Activated naive CD8-positive, alpha-beta T cell treated with anti-CD3 and anti-CD28 coated beads for 36 hours (primary cell): ENCODE measurements around the gene NAMPT. TPM values are rescaled to one million over a fixed set of nuclear protein-coding genes. Genes with fewer than 3 reads are reported as not detected.
A peak's percentile ranks its signal among the peaks of the same experiment; 100 is the strongest.

Source experiments
- DNase-seq: peaks from one replicate; pipeline ENCODE4 v3.0.0; 2021
- H3K27ac Mint-ChIP-seq: one replicate; pipeline ENCODE4 v1.8.0; 2022; ENCODE audit warnings: mild to moderate bottlenecking, moderate library complexity, mixed read lengths
- H3K27me3 Mint-ChIP-seq: one replicate; pipeline ENCODE4 v1.8.0; 2022; ENCODE audit warnings: mild to moderate bottlenecking, mixed read lengths
- H3K36me3 Mint-ChIP-seq: one replicate; pipeline ENCODE4 v1.8.0; 2021; ENCODE audit warnings: mild to moderate bottlenecking, mixed read lengths
- H3K4me1 Mint-ChIP-seq: one replicate; pipeline ENCODE4 v1.8.0; 2021; ENCODE audit warnings: mixed read lengths
- H3K4me3 Mint-ChIP-seq: one replicate; pipeline ENCODE4 v1.8.0; 2022; ENCODE audit warnings: mild to moderate bottlenecking, moderate library complexity, mixed read lengths
- H3K9me3 Mint-ChIP-seq: one replicate; pipeline ENCODE4 v1.8.0; 2022; ENCODE audit warnings: mixed read lengths
- total RNA-seq, 2 experiments: library from RNA; stranded (reverse); gene quantifications; one replicate each; pipeline ENCODE4 v1.2.3, GENCODE V29; 2021

Gene NAMPT
- total RNA-seq, 2 experiments from 2014 or later, result 590 to 613 TPM

DNA sequence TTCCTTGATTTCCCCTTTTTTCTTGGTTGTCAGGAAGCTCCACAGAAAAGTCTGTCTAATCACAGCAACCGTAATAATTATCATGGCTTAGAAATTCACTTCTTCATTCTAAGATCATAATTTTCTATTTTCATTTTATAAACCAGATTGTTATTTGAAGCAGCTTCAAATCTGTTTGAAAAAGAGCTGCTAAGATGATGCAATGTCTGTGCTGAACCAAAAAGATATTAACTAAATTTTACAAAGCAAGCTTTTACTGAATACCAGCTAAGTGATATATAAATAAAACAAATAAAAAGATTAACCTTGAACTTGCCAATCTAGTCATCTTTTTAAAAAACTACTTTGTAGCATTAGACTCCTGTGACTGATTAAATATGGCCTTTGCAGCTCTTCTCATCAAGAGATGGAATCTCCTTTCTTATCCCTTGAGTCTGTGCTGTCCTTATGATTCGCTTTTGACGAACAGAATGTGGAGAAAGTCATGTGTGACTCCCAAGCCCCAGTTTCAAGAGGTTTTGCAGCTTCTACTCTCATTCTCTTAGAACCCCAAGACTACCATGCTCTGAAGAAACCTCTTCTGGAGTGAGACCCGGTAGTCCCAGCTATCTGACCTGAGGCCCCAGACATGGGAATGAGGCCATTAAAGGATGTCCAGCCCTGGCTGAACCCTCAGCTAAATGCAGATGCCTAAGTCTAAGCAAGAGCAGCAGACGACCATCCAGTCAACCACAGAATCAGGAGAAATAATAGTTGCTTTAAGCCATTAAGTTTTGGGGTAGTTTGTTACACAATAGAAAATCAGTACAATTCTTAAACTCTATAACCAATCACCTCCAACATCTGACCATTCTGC is 14.4 kb downstream of the NAMPT start:
- Mint-ChIP-seq H3K27me3 (no peaks in the 10 kb centered on the region), H3K4me3 (no peak overlapping the region), H3K36me3 (peaks cover 69% of the 10 kb centered on the region), H3K27ac (peak overlapping the region; percentile 46), H3K4me1 (peaks cover 24% of the 10 kb centered on the region), H3K9me3 (no peaks in the 10 kb centered on the region)
- no peak for DNase-seq

DNA sequence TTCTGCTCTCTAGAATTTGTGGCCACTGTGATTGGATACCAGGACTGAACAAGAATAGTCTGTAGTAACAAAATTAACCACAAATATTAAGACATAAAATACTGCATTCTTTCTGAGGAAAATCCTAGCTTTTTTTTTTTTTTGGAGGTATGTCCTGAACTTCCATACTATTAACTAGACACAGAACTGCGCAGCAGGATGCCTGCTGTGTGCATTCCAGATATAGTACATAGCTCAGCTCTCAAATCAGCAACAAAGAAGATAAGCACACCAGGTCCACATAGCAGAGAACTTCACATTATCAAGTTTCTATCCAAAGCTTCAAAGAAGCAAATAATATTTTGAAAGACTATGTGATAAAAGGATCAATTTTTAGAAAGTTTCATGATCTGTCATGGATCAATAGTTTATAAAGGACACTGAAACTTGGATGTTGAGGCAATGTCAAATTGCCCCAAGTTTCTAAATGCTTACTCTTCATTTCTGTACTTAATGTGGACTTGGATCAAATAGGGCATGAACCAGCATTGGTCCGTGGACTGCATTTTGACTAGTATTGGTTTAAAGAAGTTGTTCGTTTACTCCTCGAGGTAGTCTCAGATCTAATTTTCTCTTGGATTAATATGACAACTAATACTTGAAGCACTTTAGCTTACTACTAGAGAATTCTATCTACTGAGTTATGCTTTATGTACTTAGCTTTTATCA is 15.4 kb downstream of the NAMPT start:
- Mint-ChIP-seq H3K27ac (no peak overlapping the region), H3K27me3 (no peaks in the 10 kb centered on the region), H3K9me3 (no peaks in the 10 kb centered on the region), H3K4me3 (no peak overlapping the region), H3K36me3 (peaks cover 66% of the 10 kb centered on the region), H3K4me1 (peaks cover 23% of the 10 kb centered on the region)
- no peak for DNase-seq

DNA sequence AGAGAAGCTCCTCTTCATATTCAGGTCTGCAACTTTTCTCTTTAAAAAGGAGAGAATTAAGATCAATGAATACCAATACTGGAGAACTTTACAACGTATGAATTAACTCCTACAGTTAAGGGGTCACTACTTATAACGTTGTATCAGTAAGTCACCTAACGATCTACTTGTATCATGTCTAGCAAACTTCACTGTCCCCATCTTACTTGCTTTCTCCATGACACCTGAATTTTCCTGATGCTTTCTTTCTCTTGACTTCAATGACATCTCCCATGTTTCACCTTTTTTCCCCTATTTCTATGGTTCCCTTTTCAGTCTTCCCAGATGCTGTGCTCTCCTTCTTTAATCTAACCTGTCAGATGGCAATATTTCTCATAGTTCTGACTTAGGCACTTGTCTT is 19.6 kb downstream of the NAMPT start:
- Mint-ChIP-seq H3K27me3 (no peaks in the 10 kb centered on the region), H3K4me1 (peaks cover 38% of the 10 kb centered on the region), H3K4me3 (no peak overlapping the region), H3K36me3 (peaks cover 73% of the 10 kb centered on the region), H3K9me3 (no peaks in the 10 kb centered on the region), H3K27ac (no peak overlapping the region)
- no peak for DNase-seq

DNA sequence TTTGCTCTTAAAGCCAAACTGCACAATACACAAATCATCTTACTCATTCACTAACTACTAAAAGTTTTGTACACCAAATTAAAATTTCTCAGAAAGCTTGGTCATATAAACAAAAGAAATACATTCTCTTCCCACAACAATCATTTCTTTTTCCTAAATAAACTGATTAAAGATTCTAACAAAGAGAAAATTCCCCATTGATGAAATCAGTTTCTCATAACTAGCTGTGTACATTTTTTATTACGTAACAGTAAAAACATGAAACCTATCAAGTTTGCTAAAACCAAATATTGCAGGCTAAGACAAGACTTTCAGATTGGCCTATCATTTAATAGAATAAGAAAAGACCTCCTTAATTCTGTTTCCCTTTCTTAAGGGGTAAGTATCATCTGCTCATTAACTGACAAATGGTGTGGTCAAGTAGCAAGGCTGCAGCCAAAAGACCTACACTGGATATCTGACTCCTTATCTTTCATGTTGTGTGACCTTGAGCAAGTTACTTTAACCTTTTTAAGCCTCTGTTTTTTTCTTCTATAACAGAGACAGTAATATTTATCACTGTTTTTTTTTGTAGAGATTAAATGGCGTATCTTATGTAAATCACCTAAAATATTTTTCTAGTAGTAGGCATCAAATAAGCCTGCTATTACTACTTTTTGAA is 22.4 kb downstream of the NAMPT start:
- no peak for DNase-seq
- peaks cover 46% of the 10 kb centered on the region for H3K4me1 Mint-ChIP-seq
- no peaks in the 10 kb centered on the region for H3K9me3 Mint-ChIP-seq
- no peaks in the 10 kb centered on the region for H3K27me3 Mint-ChIP-seq
- H3K27ac Mint-ChIP-seq, result peak overlapping the region; percentile 38
- peaks cover 81% of the 10 kb centered on the region for H3K36me3 Mint-ChIP-seq
- H3K4me3 Mint-ChIP-seq, result no peak overlapping the region

DNA sequence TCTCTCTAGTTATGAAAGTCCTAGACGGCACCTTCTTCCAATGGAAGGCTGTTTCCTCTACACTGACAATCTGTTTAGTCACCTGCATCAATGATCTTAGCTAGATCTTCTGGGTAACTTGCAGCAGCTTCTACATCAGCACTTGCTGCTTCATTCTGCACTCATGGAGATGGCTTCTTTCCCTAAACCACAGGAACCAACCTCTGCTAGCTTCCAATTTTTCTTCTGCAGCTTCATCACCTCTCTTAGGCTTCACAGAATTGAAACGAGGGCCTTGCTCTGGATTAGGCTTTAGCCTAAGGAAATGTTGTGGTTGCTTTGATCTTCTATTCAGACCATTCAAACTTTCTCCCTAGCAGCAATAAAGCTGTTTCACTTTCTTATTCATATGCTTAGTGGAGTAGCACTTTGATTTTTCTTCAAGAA is 24.6 kb downstream of the NAMPT start:
- H3K4me1 Mint-ChIP-seq, result peaks cover 55% of the 10 kb centered on the region
- no peaks in the 10 kb centered on the region for H3K27me3 Mint-ChIP-seq
- peak overlapping the region; percentile 74 for H3K27ac Mint-ChIP-seq
- no peak for DNase-seq
- H3K36me3 Mint-ChIP-seq, result peaks cover 85% of the 10 kb centered on the region
- no peak overlapping the region for H3K4me3 Mint-ChIP-seq
- no peaks in the 10 kb centered on the region for H3K9me3 Mint-ChIP-seq

DNA sequence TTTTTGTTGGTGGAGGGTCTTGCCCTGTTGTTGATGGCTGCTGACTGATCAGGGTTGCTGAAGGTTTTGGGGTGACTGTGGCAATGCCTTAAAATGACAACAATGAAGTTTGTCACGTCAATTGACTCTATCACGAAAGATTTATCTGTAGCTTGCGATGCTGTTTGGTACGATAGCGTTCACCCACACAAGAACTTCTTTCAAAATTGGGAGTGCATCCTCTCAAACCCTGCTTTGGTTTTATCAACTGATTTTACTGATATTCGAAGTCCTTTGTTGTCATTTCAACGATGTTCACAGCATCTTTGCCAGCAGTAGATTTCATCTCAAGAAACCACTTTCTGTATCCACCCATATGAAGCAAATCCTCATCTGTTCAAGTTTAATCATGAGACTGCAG is 26.0 kb downstream of the NAMPT start:
- Mint-ChIP-seq H3K27me3 (no peaks in the 10 kb centered on the region), H3K4me3 (no peak overlapping the region), H3K4me1 (peaks cover 56% of the 10 kb centered on the region), H3K36me3 (peaks cover 89% of the 10 kb centered on the region), H3K9me3 (no peaks in the 10 kb centered on the region), H3K27ac (peak overlapping the region; percentile 27)
- no peak for DNase-seq

DNA sequence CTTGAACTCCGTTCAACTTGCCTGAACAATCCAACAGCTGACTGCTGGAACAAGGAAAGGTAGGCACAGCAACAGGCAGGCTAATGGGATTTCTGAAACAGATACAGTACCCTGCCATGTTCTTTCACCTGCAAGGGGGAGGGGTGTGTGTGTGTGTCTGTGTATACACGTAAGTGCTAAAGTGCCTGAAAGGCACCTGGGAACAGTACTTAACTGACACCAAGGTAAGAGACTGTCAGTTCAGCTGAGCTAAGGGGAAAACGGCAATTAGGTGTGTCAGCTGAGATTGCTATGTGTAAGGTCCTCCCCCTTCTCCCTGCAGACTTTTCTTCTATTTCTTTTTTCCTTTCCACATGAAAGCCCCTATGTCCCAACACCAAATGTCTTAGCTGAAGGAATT is 27.0 kb downstream of the NAMPT start:
- DNase-seq, result no peak
- Mint-ChIP-seq H3K27ac (no peak overlapping the region), H3K36me3 (peaks cover 90% of the 10 kb centered on the region), H3K9me3 (peaks cover 1% of the 10 kb centered on the region), H3K27me3 (no peaks in the 10 kb centered on the region), H3K4me3 (no peak overlapping the region), H3K4me1 (peaks cover 48% of the 10 kb centered on the region)

DNA sequence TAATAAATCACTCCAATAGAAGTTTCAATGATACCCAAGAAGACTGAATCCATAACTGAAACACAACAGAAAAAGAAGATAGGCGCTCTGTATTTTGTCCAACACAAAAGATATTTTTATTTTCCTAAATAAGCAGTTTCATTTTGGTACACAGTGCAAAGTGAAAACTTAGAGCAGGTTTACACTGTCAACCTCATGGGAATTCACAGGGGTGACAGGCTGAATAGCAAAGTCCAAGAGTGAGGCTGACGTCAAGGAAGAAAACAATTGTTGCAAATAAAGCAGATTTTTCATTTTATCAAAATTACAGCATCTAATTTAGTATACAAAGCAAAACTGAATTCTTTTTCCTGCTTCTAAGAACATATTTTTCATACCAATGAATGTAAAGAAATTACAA is 28.6 kb downstream of the NAMPT start:
- Mint-ChIP-seq H3K4me1 (peaks cover 40% of the 10 kb centered on the region), H3K27ac (no peak overlapping the region), H3K9me3 (peaks cover 1% of the 10 kb centered on the region)

DNA sequence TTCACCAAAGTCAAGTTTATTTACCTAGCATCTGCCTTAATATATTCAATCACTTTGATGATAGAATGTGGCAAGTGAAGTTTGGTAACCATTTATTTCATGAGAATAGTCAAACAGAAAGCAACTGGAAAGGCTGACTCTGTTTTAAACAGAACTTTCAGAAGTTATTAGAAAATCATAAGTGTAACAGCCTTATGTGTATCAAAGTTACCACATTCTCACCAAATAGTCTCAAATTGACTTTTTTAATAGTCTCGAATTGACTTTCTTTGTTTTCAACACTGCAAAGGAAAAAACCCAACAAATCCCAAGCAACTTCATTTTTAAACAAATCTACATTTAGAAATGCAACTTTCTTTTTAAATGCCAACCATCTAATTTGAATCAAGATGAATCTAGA is 29.5 kb downstream of the NAMPT start:
- H3K27ac Mint-ChIP-seq, result no peak overlapping the region
- peaks cover 31% of the 10 kb centered on the region for H3K4me1 Mint-ChIP-seq
- H3K4me3 Mint-ChIP-seq, result no peak overlapping the region
- DNase-seq, result no peak
- H3K36me3 Mint-ChIP-seq, result peaks cover 88% of the 10 kb centered on the region
- peaks cover 1% of the 10 kb centered on the region for H3K9me3 Mint-ChIP-seq
- H3K27me3 Mint-ChIP-seq, result no peaks in the 10 kb centered on the region

More for the DNA sequence above, 28.6 kb downstream of the NAMPT start:
- Mint-ChIP-seq H3K27me3 (no peaks in the 10 kb centered on the region), H3K4me3 (no peak overlapping the region), H3K36me3 (peaks cover 92% of the 10 kb centered on the region)
- no peak for DNase-seq

DNA sequence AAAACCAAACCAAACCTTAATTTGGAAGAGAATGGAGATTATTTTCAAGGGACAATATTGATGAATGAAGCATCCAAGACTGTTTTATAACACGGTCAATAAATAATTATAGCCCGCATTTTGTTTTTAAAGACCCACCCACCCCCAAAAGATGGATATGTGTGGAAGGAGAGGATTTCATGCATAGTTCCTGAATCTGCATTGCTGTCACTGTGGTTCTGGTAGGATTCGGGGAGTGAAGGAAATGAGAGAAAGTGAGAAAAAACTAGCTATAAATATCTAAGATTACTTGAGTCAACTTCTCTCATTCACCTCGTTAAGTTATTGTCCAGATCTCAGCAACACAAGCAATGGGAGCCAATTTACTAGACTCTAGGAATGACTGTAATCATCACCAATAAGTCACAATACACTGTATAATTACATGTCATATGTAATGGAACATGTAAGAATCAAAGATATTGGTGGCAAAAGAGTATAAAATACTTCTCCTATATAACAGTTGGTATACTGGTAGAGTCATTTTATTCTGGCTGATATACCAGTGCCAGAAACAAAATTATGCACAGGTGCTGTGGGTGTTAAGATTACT is 30.2 kb downstream of the NAMPT start:
- H3K27me3 Mint-ChIP-seq, result no peaks in the 10 kb centered on the region
- H3K27ac Mint-ChIP-seq, result no peak overlapping the region
- H3K9me3 Mint-ChIP-seq, result peaks cover 1% of the 10 kb centered on the region
- DNase-seq, result no peak
- H3K36me3 Mint-ChIP-seq, result peaks cover 83% of the 10 kb centered on the region
- no peak overlapping the region for H3K4me3 Mint-ChIP-seq
- peaks cover 27% of the 10 kb centered on the region for H3K4me1 Mint-ChIP-seq

DNA sequence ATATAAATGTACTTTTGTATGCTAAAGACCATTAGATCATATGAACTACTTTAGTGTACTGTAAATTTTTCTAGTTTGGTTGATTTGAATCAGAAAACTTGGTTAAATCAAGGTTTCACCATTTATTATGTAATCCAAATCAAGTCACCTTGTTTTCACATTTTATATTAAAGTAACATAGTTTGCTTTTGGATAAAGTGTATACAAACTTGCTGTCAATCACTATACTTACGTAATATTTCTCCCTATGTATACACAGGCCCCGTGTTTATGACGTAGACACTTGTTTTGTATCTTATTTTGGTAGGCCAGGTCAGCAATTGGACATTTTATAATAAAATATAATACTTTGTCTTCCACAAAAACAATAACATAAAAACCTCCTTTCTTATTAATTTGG is 32.2 kb downstream of the NAMPT start:
- Mint-ChIP-seq H3K27ac (no peak overlapping the region), H3K9me3 (peaks cover 13% of the 10 kb centered on the region), H3K36me3 (peaks cover 82% of the 10 kb centered on the region), H3K4me3 (no peak overlapping the region), H3K27me3 (no peaks in the 10 kb centered on the region), H3K4me1 (peaks cover 18% of the 10 kb centered on the region)
- DNase-seq, result no peak

DNA sequence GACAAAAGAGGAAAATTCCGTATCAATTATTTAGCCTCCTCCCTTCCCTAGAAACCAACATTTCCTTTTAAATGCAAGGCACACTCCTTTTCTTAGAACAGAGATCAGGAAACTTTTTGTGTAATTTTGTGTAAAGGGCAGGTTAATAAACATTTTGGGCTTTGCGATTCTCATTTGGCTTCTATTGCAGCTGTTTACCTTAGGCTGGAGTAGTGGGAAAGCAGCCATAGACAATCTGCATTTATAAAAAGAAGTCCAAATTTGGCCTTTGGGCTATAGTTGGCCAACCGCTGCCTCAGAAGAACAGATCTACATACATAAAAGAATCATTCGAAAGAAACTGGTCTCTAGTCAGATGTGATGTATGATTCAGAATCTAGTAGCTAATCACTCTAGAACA is 35.3 kb downstream of the NAMPT start:
- Mint-ChIP-seq H3K9me3 (peaks cover 22% of the 10 kb centered on the region), H3K27ac (no peak overlapping the region), H3K4me1 (peaks cover 4% of the 10 kb centered on the region), H3K4me3 (no peak overlapping the region), H3K27me3 (no peaks in the 10 kb centered on the region), H3K36me3 (peaks cover 65% of the 10 kb centered on the region)
- no peak for DNase-seq

DNA sequence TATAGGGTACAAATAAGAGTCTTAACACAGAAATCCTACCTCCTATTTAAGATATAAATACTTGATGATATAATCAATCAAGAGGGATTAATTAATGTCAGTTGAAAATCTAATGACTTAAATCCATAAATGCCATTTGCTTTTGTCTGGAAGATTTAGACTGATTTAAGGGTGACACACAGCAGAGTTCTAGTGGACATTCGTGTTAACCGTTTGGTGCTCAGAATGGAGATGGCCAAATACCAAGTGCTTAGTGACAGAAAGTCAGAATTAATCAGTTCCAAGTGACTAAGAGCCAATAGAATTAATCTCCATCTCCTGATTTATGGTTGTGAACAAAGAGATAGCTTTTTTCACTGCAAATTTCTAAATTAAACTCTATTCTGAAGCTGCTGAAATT is 36.2 kb downstream of the NAMPT start:
- H3K4me3 Mint-ChIP-seq, result no peak overlapping the region
- H3K27me3 Mint-ChIP-seq, result no peaks in the 10 kb centered on the region
- peaks cover 60% of the 10 kb centered on the region for H3K36me3 Mint-ChIP-seq
- no peak for DNase-seq
- no peak overlapping the region for H3K27ac Mint-ChIP-seq
- peaks cover 29% of the 10 kb centered on the region for H3K9me3 Mint-ChIP-seq
- no peaks in the 10 kb centered on the region for H3K4me1 Mint-ChIP-seq

DNA sequence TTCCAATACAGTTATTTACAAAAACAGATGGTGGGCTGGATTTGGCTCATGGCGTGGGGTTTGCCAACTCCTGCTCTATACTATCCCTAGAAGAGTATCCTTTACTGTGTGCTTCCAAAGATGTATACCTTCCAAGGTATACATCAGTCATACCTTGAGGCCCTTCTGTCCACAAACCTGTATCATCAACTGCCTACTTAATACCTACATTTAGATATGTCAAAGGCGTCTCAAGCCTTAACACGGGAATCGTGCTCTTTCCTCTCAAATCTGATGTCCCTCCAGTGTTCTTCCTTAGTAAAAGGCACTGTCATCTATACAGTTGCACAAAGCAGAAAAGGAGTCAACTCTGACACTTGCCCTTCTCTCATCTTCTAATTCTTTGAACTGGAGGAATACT is 36.9 kb downstream of the NAMPT start:
- no peak overlapping the region for H3K27ac Mint-ChIP-seq
- no peak for DNase-seq
- H3K27me3 Mint-ChIP-seq, result no peaks in the 10 kb centered on the region
- no peak overlapping the region for H3K4me3 Mint-ChIP-seq
- no peaks in the 10 kb centered on the region for H3K4me1 Mint-ChIP-seq
- peaks cover 53% of the 10 kb centered on the region for H3K36me3 Mint-ChIP-seq
- H3K9me3 Mint-ChIP-seq, result peaks cover 29% of the 10 kb centered on the region
